GM12892 (cell line): ENCODE results near the gene GRIN3A.

Experiments used
- POLR2A ChIP-seq: IDR thresholded peaks from 2 replicates; pipeline ENCODE4 v1.6.1; 2011; ENCODE audit warnings: low read depth, low read length, control low read depth
- POLR2AphosphoS5 ChIP-seq: IDR thresholded peaks from 2 replicates; pipeline ENCODE4 v1.6.1; 2011; ENCODE audit warnings: low read depth, low read length, control low read depth
- TAF1 ChIP-seq: IDR thresholded peaks from 2 replicates; pipeline ENCODE4 v1.6.1; 2011; ENCODE audit warnings: low read depth, mild to moderate bottlenecking, control low read depth, low read length, borderline replicate concordance

DNA sequence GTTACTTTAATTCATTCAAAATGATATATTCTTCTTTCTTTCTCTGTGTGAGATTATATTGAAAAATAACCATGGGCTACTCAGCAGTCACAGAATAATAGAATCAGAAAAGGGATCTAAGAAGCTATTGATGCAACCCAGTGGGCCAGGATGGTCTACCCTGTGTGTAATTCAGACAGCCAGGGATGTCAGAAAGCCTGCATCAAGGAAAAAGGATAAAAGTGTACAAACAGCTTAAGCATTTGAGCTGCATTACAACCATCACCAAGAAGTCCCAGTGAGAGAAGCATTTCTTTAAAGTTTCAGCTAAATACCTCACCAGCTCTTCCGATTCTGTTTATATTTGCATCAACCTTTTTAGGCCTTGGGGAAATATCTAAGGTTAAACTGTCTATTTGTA lies 105.8 kb downstream of the GRIN3A start:
- TF ChIP-seq POLR2AphosphoS5 (no peak), POLR2A (no peak), TAF1 (no peak)
